GM12878 (cell line): ENCODE measurements around the gene MGRN1. TPM values are rescaled to one million over a fixed set of nuclear protein-coding genes. Genes with fewer than 3 reads are reported as not detected.

ENCODE experiments used
- ASH2L ChIP-seq: fragments of 300-600, 200-600 bp; sonication (generic); IDR thresholded peaks from 2 replicates; pipeline ENCODE4 v1.6.1; 2017; ENCODE audit warnings: low read depth, mild to moderate bottlenecking, borderline replicate concordance
- ATF7 ChIP-seq: fragments of 450-650 bp; IDR thresholded peaks from 2 replicates; pipeline ENCODE4 v1.6.1; 2016; ENCODE audit warnings: low read depth, mild to moderate bottlenecking
- CHD1 ChIP-seq: IDR thresholded peaks from 2 replicates; pipeline ENCODE4 v1.6.1; 2012; ENCODE audit warnings: low read depth, low read length, improper control_type of control experiment
- EGR1 ChIP-seq, 2 experiments: IDR thresholded peaks; 1 replicate in 1 of 2; 2 replicates in 1 of 2; pipeline ENCODE4 v1.6.1; 2011 to 2012; ENCODE audit warnings: low read depth in 2 of 2, low read length in 2 of 2, borderline replicate concordance in 1 of 2, mild to moderate bottlenecking in 1 of 2, moderate library complexity in 1 of 2
- EP300 ChIP-seq, 2 experiments: fragments of 150-350 bp in 1 of 2; IDR thresholded peaks; 2 replicates each; pipeline ENCODE4 v1.6.1; 2011 to 2012; ENCODE audit warnings: low read depth in 2 of 2, low read length in 2 of 2, borderline replicate concordance in 1 of 2, improper control_type of control experiment in 1 of 2, inconsistent platforms in 1 of 2; ENCODE audit not compliant: control insufficient read depth in 1 of 2
- GABPA ChIP-seq: IDR thresholded peaks from 2 replicates; pipeline ENCODE4 v1.6.1; 2014; ENCODE audit warnings: antibody characterized with exemption, low read depth, mild to moderate bottlenecking, inconsistent platforms
- GATAD2B ChIP-seq: fragments of 450-650 bp; conservative IDR thresholded peaks from 2 replicates; pipeline ENCODE4 v1.6.1; 2017; ENCODE audit warnings: low read depth, mild to moderate bottlenecking, moderate library complexity
- HDAC2 ChIP-seq: fragments of 200-600 bp; sonication (generic); IDR thresholded peaks from 2 replicates; pipeline ENCODE4 v1.6.1; 2017
- IKZF2 ChIP-seq, 2 experiments: fragments of 450-650 bp; IDR thresholded peaks; 2 replicates each; pipeline ENCODE4 v1.6.1; 2017; ENCODE audit warnings: mild to moderate bottlenecking in 2 of 2, moderate library complexity in 2 of 2
- IRF4 ChIP-seq: IDR thresholded peaks from 2 replicates; pipeline ENCODE4 v1.6.1; 2011; ENCODE audit warnings: low read depth, low read length
- MEF2B ChIP-seq: fragments of 450-650 bp; IDR thresholded peaks from 2 replicates; pipeline ENCODE4 v1.6.1; 2018; ENCODE audit warnings: mild to moderate bottlenecking, moderate library complexity; ENCODE audit not compliant: partially characterized antibody, poor library complexity, severe bottlenecking
- NFXL1 ChIP-seq: fragments of 450-650 bp; IDR thresholded peaks from 2 replicates; pipeline ENCODE4 v1.6.1; 2017; ENCODE audit warnings: antibody characterized with exemption, mild to moderate bottlenecking, borderline replicate concordance
- NRF1 ChIP-seq: conservative IDR thresholded peaks from 2 replicates; pipeline ENCODE4 v1.6.1; 2011; ENCODE audit warnings: mild to moderate bottlenecking, low read depth, low read length, improper control_type of control experiment
- POLR2A ChIP-seq: IDR thresholded peaks from 2 replicates; pipeline ENCODE4 v1.6.1; 2011; ENCODE audit warnings: low read depth, mild to moderate bottlenecking, low read length
- RAD51 ChIP-seq: fragments of 450-650 bp; IDR thresholded peaks from 2 replicates; pipeline ENCODE4 v1.6.1; 2016; ENCODE audit warnings: moderate library complexity, mild to moderate bottlenecking, inconsistent platforms
- RFX5 ChIP-seq: IDR thresholded peaks from 2 replicates; pipeline ENCODE4 v1.6.1; 2011; ENCODE audit warnings: low read depth, low read length, improper control_type of control experiment
- TAF1 ChIP-seq: IDR thresholded peaks from 2 replicates; pipeline ENCODE4 v1.6.1; 2011; ENCODE audit warnings: mild to moderate bottlenecking, low read depth, low read length, borderline replicate concordance
- YBX1 ChIP-seq: fragments of 450-650 bp; IDR thresholded peaks from 2 replicates; pipeline ENCODE4 v1.6.1; 2016; ENCODE audit warnings: antibody characterized with exemption
- ZNF24 ChIP-seq: fragments of 450-650 bp; IDR thresholded peaks from 2 replicates; pipeline ENCODE4 v1.6.1; 2017; ENCODE audit warnings: antibody characterized with exemption, mild to moderate bottlenecking
- ZSCAN29 ChIP-seq: fragments of 450-650 bp; IDR thresholded peaks from 2 replicates; pipeline ENCODE4 v1.6.1; 2017; ENCODE audit warnings: mild to moderate bottlenecking, moderate library complexity
- polyA plus RNA-seq, 11 experiments: library from polyadenylated mRNA; depleted of rRNA in 4 of 11; unstranded in 6 of 11; stranded (reverse) in 5 of 11; fragments of >200 nt; fragmentation: Nextera tagmentation in 4 of 11; fragmentation: Illumina TruSeq in 1 of 11; extraction: Ambion mirVana in 4 of 11; extraction: Trizol in 1 of 11; gene quantifications; 1 replicate in 1 of 11; 2 replicates in 10 of 11; pipeline versions ENCODE4 v1.2.1 to v1.2.3, GENCODE V29; 2011 to 2016; ENCODE audit warnings: inconsistent platforms in 2 of 11, missing spikeins in 2 of 11, low read depth in 1 of 11
- total RNA-seq, 4 experiments: library from RNA; depleted of rRNA in 3 of 4; stranded (reverse); fragments of >200 nt in 3 of 4; fragmentation: Illumina TruSeq in 1 of 4; extraction: Trizol in 1 of 4; gene quantifications; 2 replicates each; pipeline versions ENCODE4 v1.2.1 to v1.2.3, GENCODE V29; 2013 to 2021
- TF ChIP-seq, protein P1 (sequence below): IDR thresholded peaks from 2 replicates; pipeline ENCODE4 v1.6.1; 2011; ENCODE audit warnings: mild to moderate bottlenecking, low read depth, low read length, moderate library complexity; ENCODE audit not compliant: insufficient replicate concordance
- TF ChIP-seq, protein P2 (sequence below): fragments of 450-650 bp; IDR thresholded peaks from 2 replicates; pipeline ENCODE4 v1.6.1; 2017; ENCODE audit warnings: mild to moderate bottlenecking, moderate library complexity
- TF ChIP-seq, protein P3 (sequence below): fragments of 150-350 bp; IDR thresholded peaks from 2 replicates; pipeline ENCODE4 v1.6.1; 2014; ENCODE audit warnings: mild to moderate bottlenecking, low read depth, low read length
- TF ChIP-seq, protein P4 (sequence below): IDR thresholded peaks from 2 replicates; pipeline ENCODE4 v1.6.1; 2012; ENCODE audit warnings: low read depth, low read length, improper control_type of control experiment

The MGRN1 gene
- total and polyA plus RNA-seq, 10 of the 15 experiments (the other 5 are each of a cell fraction or from before 2014, with no cell fraction given), result 0.35 to 86.7 (median 14.6) TPM

DNA sequence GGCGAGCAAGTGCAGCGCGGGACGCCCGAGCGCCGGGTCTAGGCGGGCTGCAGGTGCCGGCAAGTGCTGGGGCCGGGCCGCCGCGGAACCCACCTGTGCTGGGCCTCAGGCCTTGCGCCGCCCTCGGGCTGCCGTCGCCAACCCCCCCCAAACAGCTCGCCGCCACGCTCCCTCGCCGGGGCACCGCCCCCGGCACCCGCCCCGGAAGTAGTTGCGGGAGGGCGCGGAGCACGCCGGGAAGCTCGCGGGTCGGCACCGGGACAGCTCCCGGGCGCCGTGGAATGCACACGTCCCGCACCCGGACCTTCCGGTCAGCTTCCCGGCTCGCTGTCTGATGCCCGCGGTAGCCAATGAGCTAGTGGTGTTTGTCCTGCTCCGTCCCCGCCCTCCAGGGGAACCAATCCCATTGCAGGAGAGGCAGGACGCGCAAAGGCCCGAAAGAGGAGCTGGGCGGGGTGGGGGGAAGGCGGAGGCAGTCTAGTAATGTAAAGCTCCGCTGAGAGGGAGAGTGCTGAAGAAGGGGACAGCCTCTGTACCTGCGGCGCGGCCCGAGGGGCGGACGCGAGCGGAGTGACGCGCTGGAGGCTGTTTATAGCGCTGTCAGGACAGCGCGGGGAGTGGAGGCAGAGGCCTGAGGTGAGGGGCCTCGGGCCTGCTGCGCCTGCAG, 109.6 kb downstream of the MGRN1 start, which contains the start of the genes ANKS3 and DNAAF8 (continued):
- TF ChIP-seq, protein P1, sequence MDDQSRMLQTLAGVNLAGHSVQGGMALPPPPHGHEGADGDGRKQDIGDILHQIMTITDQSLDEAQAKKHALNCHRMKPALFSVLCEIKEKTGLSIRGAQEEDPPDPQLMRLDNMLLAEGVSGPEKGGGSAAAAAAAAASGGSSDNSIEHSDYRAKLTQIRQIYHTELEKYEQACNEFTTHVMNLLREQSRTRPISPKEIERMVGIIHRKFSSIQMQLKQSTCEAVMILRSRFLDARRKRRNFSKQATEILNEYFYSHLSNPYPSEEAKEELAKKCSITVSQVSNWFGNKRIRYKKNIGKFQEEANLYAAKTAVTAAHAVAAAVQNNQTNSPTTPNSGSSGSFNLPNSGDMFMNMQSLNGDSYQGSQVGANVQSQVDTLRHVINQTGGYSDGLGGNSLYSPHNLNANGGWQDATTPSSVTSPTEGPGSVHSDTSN, result peak; percentile 89
- TF ChIP-seq ATF7 (no peak), EP300 (IDR thresholded peaks at IDR 0.05; ENCODE audit: borderline replicate concordance in 1 of 2, control insufficient read depth in 1 of 2, low read depth in 2 of 2, low read length in 2 of 2) (no peak), ZSCAN29 (no peak), NRF1 (no peak), IKZF2 (IDR thresholded peaks at IDR 0.05) (no peak), NFXL1 (no peak), CHD1 (no peak), ZNF24 (no peak), ASH2L (no peak), GABPA (peak; percentile 88), POLR2A (peak; percentile 85), RFX5 (no peak), RAD51 (no peak), HDAC2 (no peak), YBX1 (no peak), MEF2B (no peak), TAF1 (peak; percentile 30; the same call in 1 of the 2 replicates), GATAD2B (peak; percentile 84), EGR1 (IDR thresholded peaks at IDR 0.05; ENCODE audit: borderline replicate concordance in 1 of 2, low read depth in 2 of 2, low read length in 2 of 2) (no peak), IRF4 (no peak)
- TF ChIP-seq, protein P2, sequence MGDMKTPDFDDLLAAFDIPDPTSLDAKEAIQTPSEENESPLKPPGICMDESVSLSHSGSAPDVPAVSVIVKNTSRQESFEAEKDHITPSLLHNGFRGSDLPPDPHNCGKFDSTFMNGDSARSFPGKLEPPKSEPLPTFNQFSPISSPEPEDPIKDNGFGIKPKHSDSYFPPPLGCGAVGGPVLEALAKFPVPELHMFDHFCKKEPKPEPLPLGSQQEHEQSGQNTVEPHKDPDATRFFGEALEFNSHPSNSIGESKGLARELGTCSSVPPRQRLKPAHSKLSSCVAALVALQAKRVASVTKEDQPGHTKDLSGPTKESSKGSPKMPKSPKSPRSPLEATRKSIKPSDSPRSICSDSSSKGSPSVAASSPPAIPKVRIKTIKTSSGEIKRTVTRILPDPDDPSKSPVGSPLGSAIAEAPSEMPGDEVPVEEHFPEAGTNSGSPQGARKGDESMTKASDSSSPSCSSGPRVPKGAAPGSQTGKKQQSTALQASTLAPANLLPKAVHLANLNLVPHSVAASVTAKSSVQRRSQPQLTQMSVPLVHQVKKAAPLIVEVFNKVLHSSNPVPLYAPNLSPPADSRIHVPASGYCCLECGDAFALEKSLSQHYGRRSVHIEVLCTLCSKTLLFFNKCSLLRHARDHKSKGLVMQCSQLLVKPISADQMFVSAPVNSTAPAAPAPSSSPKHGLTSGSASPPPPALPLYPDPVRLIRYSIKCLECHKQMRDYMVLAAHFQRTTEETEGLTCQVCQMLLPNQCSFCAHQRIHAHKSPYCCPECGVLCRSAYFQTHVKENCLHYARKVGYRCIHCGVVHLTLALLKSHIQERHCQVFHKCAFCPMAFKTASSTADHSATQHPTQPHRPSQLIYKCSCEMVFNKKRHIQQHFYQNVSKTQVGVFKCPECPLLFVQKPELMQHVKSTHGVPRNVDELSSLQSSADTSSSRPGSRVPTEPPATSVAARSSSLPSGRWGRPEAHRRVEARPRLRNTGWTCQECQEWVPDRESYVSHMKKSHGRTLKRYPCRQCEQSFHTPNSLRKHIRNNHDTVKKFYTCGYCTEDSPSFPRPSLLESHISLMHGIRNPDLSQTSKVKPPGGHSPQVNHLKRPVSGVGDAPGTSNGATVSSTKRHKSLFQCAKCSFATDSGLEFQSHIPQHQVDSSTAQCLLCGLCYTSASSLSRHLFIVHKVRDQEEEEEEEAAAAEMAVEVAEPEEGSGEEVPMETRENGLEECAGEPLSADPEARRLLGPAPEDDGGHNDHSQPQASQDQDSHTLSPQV, result 0 out of 2 replicates have a peak, but pooled peaks have one; percentile 19
- TF ChIP-seq, protein P3, sequence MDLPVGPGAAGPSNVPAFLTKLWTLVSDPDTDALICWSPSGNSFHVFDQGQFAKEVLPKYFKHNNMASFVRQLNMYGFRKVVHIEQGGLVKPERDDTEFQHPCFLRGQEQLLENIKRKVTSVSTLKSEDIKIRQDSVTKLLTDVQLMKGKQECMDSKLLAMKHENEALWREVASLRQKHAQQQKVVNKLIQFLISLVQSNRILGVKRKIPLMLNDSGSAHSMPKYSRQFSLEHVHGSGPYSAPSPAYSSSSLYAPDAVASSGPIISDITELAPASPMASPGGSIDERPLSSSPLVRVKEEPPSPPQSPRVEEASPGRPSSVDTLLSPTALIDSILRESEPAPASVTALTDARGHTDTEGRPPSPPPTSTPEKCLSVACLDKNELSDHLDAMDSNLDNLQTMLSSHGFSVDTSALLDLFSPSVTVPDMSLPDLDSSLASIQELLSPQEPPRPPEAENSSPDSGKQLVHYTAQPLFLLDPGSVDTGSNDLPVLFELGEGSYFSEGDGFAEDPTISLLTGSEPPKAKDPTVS, result no peak
- TF ChIP-seq, protein P4, sequence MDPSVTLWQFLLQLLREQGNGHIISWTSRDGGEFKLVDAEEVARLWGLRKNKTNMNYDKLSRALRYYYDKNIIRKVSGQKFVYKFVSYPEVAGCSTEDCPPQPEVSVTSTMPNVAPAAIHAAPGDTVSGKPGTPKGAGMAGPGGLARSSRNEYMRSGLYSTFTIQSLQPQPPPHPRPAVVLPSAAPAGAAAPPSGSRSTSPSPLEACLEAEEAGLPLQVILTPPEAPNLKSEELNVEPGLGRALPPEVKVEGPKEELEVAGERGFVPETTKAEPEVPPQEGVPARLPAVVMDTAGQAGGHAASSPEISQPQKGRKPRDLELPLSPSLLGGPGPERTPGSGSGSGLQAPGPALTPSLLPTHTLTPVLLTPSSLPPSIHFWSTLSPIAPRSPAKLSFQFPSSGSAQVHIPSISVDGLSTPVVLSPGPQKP, result peak; percentile 55; the same call in 1 of the 2 replicates
